ENCODE data around the gene RAB7B.

- TF ChIP-seq CTCF (IDR thresholded peaks at IDR 0.05; ENCODE audit: low read depth, low read length, missing input control) (no peak), TAF1 (conservative IDR thresholded peaks at IDR 0.05) (no peak), MAX (IDR thresholded peaks at IDR 0.05) (no peak), REST (IDR thresholded peaks at IDR 0.05) (no peak), GABPA (IDR thresholded peaks at IDR 0.05 in 1 of 2, conservative IDR thresholded peaks at IDR 0.05 in 1 of 2) (no peak)
Observed at GRCh38 chr1:205971082-205971481, 32.1 kb downstream of the RAB7B start.
